H1 (cell line): ENCODE measurements around the gene STX19. TPM values are rescaled to one million over a fixed set of nuclear protein-coding genes. Genes with fewer than 3 reads are reported as not detected.

Source experiments
- CTCF ChIP-seq, 3 experiments: IDR thresholded peaks; 1 replicate in 2 of 3; 2 replicates in 1 of 3; pipeline versions ENCODE4 v1.5.1 to v1.6.1; 2011; ENCODE audit warnings: low read length in 3 of 3, mild to moderate bottlenecking in 3 of 3, inconsistent platforms in 2 of 3, low read depth in 1 of 3, moderate library complexity in 1 of 3; ENCODE audit not compliant: insufficient read depth in 1 of 3; ENCODE audit errors: control extremely low read depth in 1 of 3
- GABPA ChIP-seq: IDR thresholded peaks from 2 replicates; pipeline ENCODE4 v1.6.1; 2011; ENCODE audit warnings: mild to moderate bottlenecking, low read length, moderate library complexity, borderline replicate concordance; ENCODE audit not compliant: insufficient read depth
- JUN ChIP-seq: IDR thresholded peaks from 2 replicates; pipeline ENCODE4 v1.6.1; 2011; ENCODE audit warnings: low read depth, mild to moderate bottlenecking, improper control_type of control experiment, low read length
- polyA plus RNA-seq, 7 experiments: library from polyadenylated mRNA; depleted of rRNA in 3 of 7; stranded (reverse) in 5 of 7; unstranded in 2 of 7; fragments of >200 nt in 5 of 7; fragments of 200-250 nt in 2 of 7; gene quantifications; 1 replicate in 5 of 7; 2 replicates in 1 of 7; 4 replicates in 1 of 7; pipeline versions ENCODE4 v1.2.1 to v1.2.3, GENCODE V29; 2011 to 2013; ENCODE audit warnings: missing spikeins in 2 of 7, mixed read lengths in 2 of 7
- total RNA-seq: library from RNA; stranded (reverse); fragmentation: NEBNext Ultra II Directional; extraction: Animal tissue kit (Norgen Biotek cat#: 25700); gene quantifications from 2 replicates; pipeline ENCODE4 v1.2.1, GENCODE V29; 2021

The STX19 gene
- total and polyA plus RNA-seq, 2 of the 8 experiments (the other 6 are each of a cell fraction or from before 2014, with no cell fraction given): not detected

- TF ChIP-seq CTCF (IDR thresholded peaks at IDR 0.05; ENCODE audit: control extremely low read depth in 1 of 3, insufficient read depth in 1 of 3, low read depth in 1 of 3, low read length in 3 of 3) (no peak), JUN (no peak), GABPA (no peak)
These were observed 27.2 kb downstream of the STX19 start (continued) for GRCh38 chr3:94001191-94001590.
